WERI-Rb-1 (cell line): Measurements from ENCODE around the gene RAPGEF1.

Source experiments
- DNase-seq: peaks from one replicate; pipeline ENCODE4 v3.0.0-alpha.2; 2020
- H3K27ac ChIP-seq: fragments of 250-450 bp; sonication (Bioruptor Pico); 2 replicates; pipeline ENCODE4 v1.5.1; 2020; ENCODE audit warnings: mild to moderate bottlenecking, moderate library complexity
- H3K27me3 ChIP-seq: fragments of 250-450 bp; sonication (Bioruptor Pico); 2 replicates; pipeline ENCODE4 v1.5.1; 2021; ENCODE audit warnings: mild to moderate bottlenecking, low read depth, moderate library complexity; ENCODE audit not compliant: insufficient read depth, severe bottlenecking
- H3K36me3 ChIP-seq: fragments of 250-450 bp; sonication (Bioruptor Pico); 2 replicates; pipeline ENCODE4 v1.5.1; 2020; ENCODE audit warnings: mild to moderate bottlenecking, moderate library complexity
- H3K4me3 ChIP-seq: 2 replicates; pipeline ENCODE4 v1.5.1; 2011; ENCODE audit warnings: low read depth, mild to moderate bottlenecking, control low read depth, low read length
- H3K9me3 ChIP-seq: fragments of 250-450 bp; sonication (Bioruptor Pico); 2 replicates; pipeline ENCODE4 v1.5.1; 2021; ENCODE audit warnings: mild to moderate bottlenecking, moderate library complexity; ENCODE audit not compliant: severe bottlenecking
- CTCF ChIP-seq: IDR thresholded peaks from 2 replicates; pipeline ENCODE4 v1.5.1; 2011; ENCODE audit warnings: low read depth, mild to moderate bottlenecking, control low read depth, inconsistent platforms, low read length

RAPGEF1 gene

DNA sequence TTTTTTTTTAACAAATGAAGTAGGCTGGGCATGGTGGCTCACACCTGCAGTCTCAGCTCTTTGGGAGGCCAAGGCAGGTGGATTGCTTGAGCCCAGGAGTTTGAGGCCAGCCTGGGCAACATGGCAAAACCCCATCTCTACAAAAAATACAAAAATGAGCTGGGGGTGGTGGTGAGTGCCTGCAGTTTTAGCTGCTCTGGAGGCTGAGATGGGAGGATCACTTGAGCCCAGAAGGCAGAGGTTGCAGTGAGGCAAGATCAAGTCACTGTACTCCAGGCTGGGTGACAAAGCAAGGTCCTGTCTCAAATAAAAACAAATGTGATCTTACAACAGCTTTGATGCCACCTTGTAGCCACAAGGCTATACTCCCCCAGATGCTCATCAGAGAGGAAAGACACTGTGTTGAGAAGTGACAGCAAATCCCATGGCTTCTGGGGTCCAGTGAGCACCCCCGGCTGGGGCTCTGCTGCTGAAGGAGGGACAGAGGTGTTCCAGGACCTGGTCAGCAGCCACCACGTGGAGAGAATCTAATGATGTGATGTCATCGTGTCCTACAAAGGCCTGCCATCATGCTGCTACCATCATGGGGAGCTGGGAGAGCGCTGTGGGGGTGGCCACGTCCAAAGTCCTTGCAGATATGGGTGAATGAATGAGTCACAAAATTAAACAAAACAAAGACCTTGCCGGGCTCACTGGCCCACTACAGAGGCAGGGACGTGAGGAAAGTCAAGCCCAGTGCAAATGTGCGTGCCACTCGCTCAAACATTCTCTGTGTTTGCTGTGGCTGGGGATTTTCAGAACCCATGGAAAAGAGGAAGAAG is 133.9 kb downstream of the RAPGEF1 start:
- no peak for DNase-seq
- Histone ChIP-seq H3K4me3 (no peak overlapping the region), H3K9me3 (no peaks in the 10 kb centered on the region), H3K36me3 (peaks cover 2% of the 10 kb centered on the region), H3K27me3 (no peaks in the 10 kb centered on the region), H3K27ac (no peak overlapping the region)
- no peak for TF ChIP-seq CTCF

DNA sequence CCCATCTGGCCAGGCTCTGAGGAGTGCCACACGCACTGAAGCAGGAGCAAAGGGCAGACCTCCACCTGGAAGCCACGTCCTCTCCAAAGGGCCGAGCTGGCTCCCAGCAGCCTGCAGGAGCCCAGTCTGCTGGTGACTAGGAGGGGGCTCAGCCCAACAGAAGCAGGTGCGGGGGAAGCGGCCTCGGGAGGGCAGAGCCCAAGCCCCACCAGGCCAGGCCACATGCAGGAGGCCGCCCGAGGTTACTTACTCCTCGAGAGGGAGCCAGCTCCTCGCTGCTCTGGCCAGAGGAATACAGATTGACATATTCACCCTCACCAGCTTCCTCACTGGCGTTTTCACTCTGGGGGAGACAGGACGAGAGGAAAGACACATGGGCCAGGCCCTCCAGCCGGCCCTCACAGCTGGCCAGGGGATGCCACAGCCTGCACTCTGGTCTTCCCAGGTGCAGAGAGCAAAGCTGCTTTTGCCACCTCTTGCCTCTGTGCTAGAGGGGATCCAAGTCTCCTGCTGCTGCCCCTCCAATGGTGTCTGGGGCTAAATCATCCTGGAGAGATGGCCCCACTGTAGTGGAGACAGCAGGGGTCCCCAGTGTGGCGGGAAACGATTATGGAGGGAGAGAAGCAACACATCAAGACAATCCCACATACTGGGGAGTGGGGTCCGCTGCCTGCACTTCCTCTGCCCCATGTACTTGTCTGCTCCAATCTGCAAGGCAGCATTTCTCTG is 136.0 kb downstream of the RAPGEF1 start:
- Histone ChIP-seq H3K27ac (no peak overlapping the region), H3K36me3 (peaks cover 9% of the 10 kb centered on the region), H3K9me3 (no peaks in the 10 kb centered on the region), H3K27me3 (no peaks in the 10 kb centered on the region), H3K4me3 (no peak overlapping the region)
- TF ChIP-seq CTCF = no peak
- no peak for DNase-seq

DNA sequence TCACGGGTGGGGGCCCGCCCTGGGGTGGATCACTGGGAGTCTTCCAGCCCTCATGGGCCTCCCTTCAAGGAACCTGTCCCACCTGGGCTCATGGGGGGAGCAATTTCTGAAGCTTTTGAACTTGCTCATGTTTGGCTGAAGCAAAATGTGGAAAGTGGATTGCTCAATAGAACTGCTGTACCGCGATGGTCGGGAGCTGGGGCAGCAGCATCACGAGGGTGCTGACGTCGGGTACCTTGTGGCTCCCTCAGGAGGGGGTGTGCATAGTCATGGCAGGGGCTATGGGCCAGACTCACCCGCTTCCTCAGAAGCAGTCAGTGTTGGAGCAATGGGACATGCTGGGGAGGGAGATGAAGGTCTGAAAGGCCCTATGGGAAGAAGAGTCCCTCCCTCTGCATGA is 136.7 kb downstream of the RAPGEF1 start:
- Histone ChIP-seq H3K4me3 (no peak overlapping the region), H3K36me3 (peaks cover 13% of the 10 kb centered on the region), H3K9me3 (no peaks in the 10 kb centered on the region), H3K27ac (no peak overlapping the region), H3K27me3 (no peaks in the 10 kb centered on the region)
- TF ChIP-seq CTCF = no peak
- no peak for DNase-seq

DNA sequence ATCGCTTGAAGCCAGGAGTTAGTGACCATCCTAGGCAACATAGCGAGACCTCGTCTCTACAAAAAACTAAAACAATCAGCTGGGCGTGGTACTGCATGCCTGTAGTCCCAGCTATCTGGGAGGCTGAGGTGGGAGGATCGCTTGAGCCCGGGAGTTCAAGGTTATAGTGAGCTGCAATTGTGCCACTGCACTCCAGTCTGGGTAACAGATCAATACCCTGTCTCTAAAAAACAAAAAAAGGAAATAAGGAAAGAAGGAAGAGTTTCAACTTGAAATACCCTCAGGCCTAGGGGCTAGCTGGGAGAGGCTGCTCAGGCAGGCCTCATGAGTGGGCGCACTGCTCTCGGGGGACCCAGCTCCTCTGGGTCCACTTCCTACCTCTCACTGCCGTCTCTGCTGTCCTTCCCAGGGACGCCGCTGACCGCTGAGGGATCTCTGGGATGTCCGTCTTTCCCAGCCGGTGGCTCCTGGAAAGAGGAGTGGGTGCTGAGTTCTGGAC is 138.1 kb downstream of the RAPGEF1 start:
- no peak for DNase-seq
- Histone ChIP-seq H3K4me3 (no peak overlapping the region), H3K27me3 (no peaks in the 10 kb centered on the region), H3K27ac (no peak overlapping the region), H3K36me3 (peaks cover 23% of the 10 kb centered on the region), H3K9me3 (no peaks in the 10 kb centered on the region)
- no peak for TF ChIP-seq CTCF

- Histone ChIP-seq H3K27me3 (no peaks in the 10 kb centered on the region), H3K27ac (no peak overlapping the region), H3K4me3 (no peak overlapping the region), H3K36me3 (peaks cover 39% of the 10 kb centered on the region), H3K9me3 (no peaks in the 10 kb centered on the region)
- no peak for TF ChIP-seq CTCF
- DNase-seq = peak; percentile 36
These were observed 141.8 kb downstream of the RAPGEF1 start for GRCh38 chr9:131598121-131598520.
